ENCODE measurements around the gene EDC3.
"Not testable (repeated sequence)": the region's sequence is repeated elsewhere in the genome, so short reads cannot be mapped to it uniquely, and the experiment has no call there.

Gene EDC3

GRCh38 chr15:74710319-74711094 is 14.7 kb upstream of the EDC3 start:
- DNase-seq (ENCODE audit: low read depth in 2 of 3, low spot score in 2 of 3), result no peak

- no peak for DNase-seq (ENCODE audit: low read depth in 2 of 3, low spot score in 2 of 3)
Measured at GRCh38 chr15:74709892-74710291, 14.1 kb upstream of the EDC3 start.

GRCh38 chr15:74709011-74709410 is 13.2 kb upstream of the EDC3 start:
- no peak for DNase-seq (ENCODE audit: low read depth in 2 of 3, low spot score in 2 of 3)

GRCh38 chr15:74696808-74697207 is 984 bp upstream of the EDC3 start:
- DNase-seq (ENCODE audit: low read depth in 2 of 3, low spot score in 2 of 3), result no peak

GRCh38 chr15:74696398-74696729 is 540 bp upstream of the EDC3 start:
- DNase-seq (ENCODE audit: low read depth in 2 of 3, low spot score in 2 of 3), result no peak

GRCh38 chr15:74692327-74692726 is 3.5 kb downstream of the EDC3 start:
- no peak for DNase-seq (ENCODE audit: low read depth in 2 of 3, low spot score in 2 of 3)

GRCh38 chr15:74683758-74684157 is 12.1 kb downstream of the EDC3 start:
- DNase-seq (ENCODE audit: low read depth in 2 of 3, low spot score in 2 of 3), result no peak

- no peak for DNase-seq (ENCODE audit: low read depth in 2 of 3, low spot score in 2 of 3)
Measured at GRCh38 chr15:74682954-74683353, 12.9 kb downstream of the EDC3 start.

GRCh38 chr15:74680456-74680855 is 15.4 kb downstream of the EDC3 start:
- DNase-seq (ENCODE audit: low read depth in 2 of 3, low spot score in 2 of 3), result no peak

GRCh38 chr15:74676801-74677200 is 19.0 kb downstream of the EDC3 start:
- DNase-seq (ENCODE audit: low read depth in 2 of 3, low spot score in 2 of 3), result no peak

GRCh38 chr15:74674161-74674560 is 21.7 kb downstream of the EDC3 start:
- DNase-seq (ENCODE audit: low read depth in 2 of 3, low spot score in 2 of 3), result no peak

- DNase-seq (ENCODE audit: low read depth in 2 of 3, low spot score in 2 of 3), result no peak
Measured at GRCh38 chr15:74669627-74670026, 26.2 kb downstream of the EDC3 start.

GRCh38 chr15:74667975-74668374 is 27.8 kb downstream of the EDC3 start:
- no peak for DNase-seq (ENCODE audit: low read depth in 2 of 3, low spot score in 2 of 3)

GRCh38 chr15:74664670-74665069 is 31.2 kb downstream of the EDC3 start:
- DNase-seq (ENCODE audit: low read depth in 2 of 3, low spot score in 2 of 3), result no peak

GRCh38 chr15:74664028-74664616 is 31.7 kb downstream of the EDC3 start:
- no peak for DNase-seq (ENCODE audit: low read depth in 2 of 3, low spot score in 2 of 3)

- DNase-seq (ENCODE audit: low read depth in 2 of 3, low spot score in 2 of 3), result no peak
Measured at GRCh38 chr15:74663303-74664027, 32.4 kb downstream of the EDC3 start.

GRCh38 chr15:74662064-74662860 is 33.6 kb downstream of the EDC3 start:
- no peak for DNase-seq (ENCODE audit: low read depth in 2 of 3, low spot score in 2 of 3)

- not testable (repeated sequence) for DNase-seq (ENCODE audit: low read depth in 2 of 3, low spot score in 2 of 3)
Measured at GRCh38 chr15:74661280-74661679, 34.5 kb downstream of the EDC3 start.

GRCh38 chr15:74657846-74658245 is 38.0 kb downstream of the EDC3 start:
- DNase-seq (ENCODE audit: low read depth in 2 of 3, low spot score in 2 of 3), result no peak

GRCh38 chr15:74656935-74657535 is 38.8 kb downstream of the EDC3 start:
- no peak for DNase-seq (ENCODE audit: low read depth in 2 of 3, low spot score in 2 of 3)

GRCh38 chr15:74655424-74655823 is 40.4 kb downstream of the EDC3 start:
- no peak for DNase-seq (ENCODE audit: low read depth in 2 of 3, low spot score in 2 of 3)
